22Rv1 (cell line): Measurements from ENCODE around the gene CPNE5.

ENCODE experiments used
- CTCF ChIP-seq: fragments of 450-650 bp; IDR thresholded peaks from 2 replicates; pipeline ENCODE4 v1.5.1; 2017; ENCODE audit warnings: mild to moderate bottlenecking
- ZFX ChIP-seq: fragments of 450-650 bp; IDR thresholded peaks from 2 replicates; pipeline ENCODE4 v1.6.1; 2017; ENCODE audit warnings: antibody characterized with exemption, borderline replicate concordance

GRCh38 chr6:36774331-36774730 is 64.9 kb downstream of the CPNE5 start:
- no peak for TF ChIP-seq CTCF
- no peak for TF ChIP-seq ZFX
